ENCODE data around the gene ZNF784. TPM values are rescaled to one million over a fixed set of nuclear protein-coding genes. Genes with fewer than 3 reads are reported as not detected.

The ZNF784 gene
- total and polyA plus RNA-seq, 2 donors (not counting 3 experiments of a cell fraction or from before 2014, with no cell fraction given) = 4.9 TPM

DNA sequence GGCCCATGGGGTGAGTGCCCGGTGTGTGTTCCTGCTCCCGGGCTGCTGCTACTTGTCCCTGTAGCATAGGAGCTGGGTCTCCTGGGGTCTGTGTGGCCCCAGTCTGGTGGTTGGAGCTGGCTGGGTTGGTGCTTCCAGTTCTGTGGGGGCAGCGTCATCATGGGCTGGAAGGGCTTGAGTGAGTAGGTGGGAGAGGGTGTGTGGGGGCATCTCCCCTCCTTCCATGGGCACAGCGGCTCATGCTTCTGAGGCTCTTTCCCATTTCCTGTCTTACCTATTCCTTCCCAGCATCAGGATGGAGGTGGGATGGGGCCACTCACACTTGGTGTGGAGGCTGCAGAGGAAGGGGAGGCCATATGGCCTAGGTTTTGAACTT lies 42.6 kb upstream of the ZNF784 start:
- peaks cover 25 to 73% of the 10 kb centered on the region in 2 experiments for H3K36me3 ChIP-seq (ENCODE audit: control insufficient read depth in 2 of 2, extremely low read depth in 1 of 2, insufficient read depth in 2 of 2, low read length in 2 of 2)
- H3K9me1 ChIP-seq (replicated peaks; ENCODE audit: control insufficient read depth, extremely low read depth, insufficient read depth, low read length) = no peaks in the 10 kb centered on the region
- ChIA-PET CTCF (interaction anchor here (0.5 kb wide), 1 partner anchor 27 kb away, joined by 5 read pairs; no protein-coding TSS in a partner anchor), POLR2A (interaction anchor here (1.5 kb wide), 1 partner anchor 12 kb away, joined by 3 read pairs; the partner anchor contains the start of gene U2AF2)
- H2AFZ ChIP-seq (ENCODE audit: low read depth, low read length) = no peak overlapping the region
- no peaks in the 10 kb centered on the region for H3K27me3 ChIP-seq (ENCODE audit: control insufficient read depth in 2 of 2, insufficient read depth in 2 of 2, low read length in 2 of 2)
- no peak for DNase-seq (ENCODE audit: low read depth, low spot score)
- no peak for FAIRE-seq
- no peak overlapping the region for H3K4me2 ChIP-seq (ENCODE audit: insufficient read depth, low read length)
- H3K27ac ChIP-seq (ENCODE audit: insufficient read depth, low read depth, low read length) = no peak overlapping the region
- TF ChIP-seq GATA2 (IDR thresholded peaks at IDR 0.05; ENCODE audit: insufficient read depth, insufficient read length, low read depth, low read length) (no peak), POLR2A (IDR thresholded peaks at IDR 0.05; ENCODE audit: low read depth, low read length) (no peak), CTCF (IDR thresholded peaks at IDR 0.05; ENCODE audit: extremely low read depth in 1 of 2, insufficient read depth in 1 of 2, low read depth in 1 of 2, low read length in 2 of 2) (no peak)
- TF ChIP-seq, protein P1, sequence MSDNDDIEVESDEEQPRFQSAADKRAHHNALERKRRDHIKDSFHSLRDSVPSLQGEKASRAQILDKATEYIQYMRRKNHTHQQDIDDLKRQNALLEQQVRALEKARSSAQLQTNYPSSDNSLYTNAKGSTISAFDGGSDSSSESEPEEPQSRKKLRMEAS (IDR thresholded peaks at IDR 0.05; ENCODE audit: insufficient read depth, insufficient read length) = no peak
- peaks cover under 1% of the 10 kb centered on the region for H4K20me1 ChIP-seq (replicated peaks; ENCODE audit: control insufficient read depth, extremely low read depth, insufficient read depth, low read length)
- no peaks in the 10 kb centered on the region for H3K4me1 ChIP-seq (ENCODE audit: control insufficient read depth, extremely low read depth, insufficient read depth, low read length)
- BruUV-seq (replicated peaks) = no TSS peak
- H3K9me3 ChIP-seq (replicated peaks; ENCODE audit: control insufficient read depth, insufficient read depth, low read length) = no peaks in the 10 kb centered on the region
- no peak overlapping the region for H3K4me3 ChIP-seq (replicated peaks in 1 of 3; ENCODE audit: insufficient read depth in 1 of 3, low read depth in 1 of 3, low read length in 3 of 3)
- intact Hi-C loops (cut with micrococcal nuclease) = no loop called here
- dilution Hi-C loops (cut with MboI; ENCODE audit: extremely low pct_ligation_motif_present, low sequenced_read_pairs) = no loop called here
- H3K9ac ChIP-seq (replicated peaks; ENCODE audit: extremely low read depth, insufficient read depth, low read length) = no peak overlapping the region
- H3K79me2 ChIP-seq (ENCODE audit: control insufficient read depth, insufficient read depth, low read length) = peaks cover 90% of the 10 kb centered on the region

GRCh38 chr19:55666343-55667005 lies 42.1 kb upstream of the ZNF784 start:
- Histone ChIP-seq H2AFZ (ENCODE audit: low read depth, low read length) (no peak overlapping the region), H3K4me1 (ENCODE audit: control insufficient read depth, extremely low read depth, insufficient read depth, low read length) (no peaks in the 10 kb centered on the region), H3K27ac (ENCODE audit: insufficient read depth, low read depth, low read length) (no peak overlapping the region), H3K9me1 (replicated peaks; ENCODE audit: control insufficient read depth, extremely low read depth, insufficient read depth, low read length) (no peaks in the 10 kb centered on the region), H4K20me1 (replicated peaks; ENCODE audit: control insufficient read depth, extremely low read depth, insufficient read depth, low read length) (no peaks in the 10 kb centered on the region), H3K9ac (replicated peaks; ENCODE audit: extremely low read depth, insufficient read depth, low read length) (no peak overlapping the region), H3K27me3 (ENCODE audit: control insufficient read depth in 2 of 2, insufficient read depth in 2 of 2, low read length in 2 of 2) (no peaks in the 10 kb centered on the region), H3K79me2 (ENCODE audit: control insufficient read depth, insufficient read depth, low read length) (peaks cover 92% of the 10 kb centered on the region), H3K4me3 (replicated peaks in 1 of 3; ENCODE audit: insufficient read depth in 1 of 3, low read depth in 1 of 3, low read length in 3 of 3) (no peak overlapping the region), H3K4me2 (ENCODE audit: insufficient read depth, low read length) (no peak overlapping the region), H3K36me3 (ENCODE audit: control insufficient read depth in 2 of 2, extremely low read depth in 1 of 2, insufficient read depth in 2 of 2, low read length in 2 of 2) (peaks cover 27 to 76% of the 10 kb centered on the region in 2 experiments), H3K9me3 (replicated peaks; ENCODE audit: control insufficient read depth, insufficient read depth, low read length) (no peaks in the 10 kb centered on the region)
- ChIA-PET POLR2A (interaction anchor here (1.5 kb wide), 1 partner anchor 12 kb away, joined by 3 read pairs; the partner anchor contains the start of gene U2AF2), CTCF (interaction anchor here (0.5 to 0.9 kb wide), 2 partner anchors 12 to 27 kb away, joined by 3 to 5 read pairs; partner anchors contain the start of gene U2AF2)
- intact Hi-C loops (cut with micrococcal nuclease) = no loop called here
- BruUV-seq (replicated peaks) = no TSS peak
- DNase-seq (ENCODE audit: low read depth, low spot score) (no peak), FAIRE-seq (no peak)
- no peak for TF ChIP-seq POLR2A (IDR thresholded peaks at IDR 0.05; ENCODE audit: low read depth, low read length)
- no peak for TF ChIP-seq EZH2 (IDR thresholded peaks at IDR 0.05; ENCODE audit: borderline replicate concordance, low read depth, low read length, severe bottlenecking)
- no peak for TF ChIP-seq FOS (IDR thresholded peaks at IDR 0.05; ENCODE audit: borderline replicate concordance, insufficient read depth, low read length)
- no peak for TF ChIP-seq JUN (IDR thresholded peaks at IDR 0.05; ENCODE audit: borderline replicate concordance, insufficient read depth, insufficient read length, low read depth)
- TF ChIP-seq MYC (IDR thresholded peaks at IDR 0.05; ENCODE audit: low read depth, low read length) = no peak
- TF ChIP-seq POLR2AphosphoS5 (IDR thresholded peaks at IDR 0.05; ENCODE audit: insufficient read depth, low read depth, low read length) = no peak
- TF ChIP-seq, protein P1 (IDR thresholded peaks at IDR 0.05; ENCODE audit: insufficient read depth, insufficient read length) = no peak
- no peak for TF ChIP-seq GATA2 (IDR thresholded peaks at IDR 0.05; ENCODE audit: insufficient read depth, insufficient read length, low read depth, low read length)
- TF ChIP-seq CTCF (IDR thresholded peaks at IDR 0.05; ENCODE audit: extremely low read depth in 1 of 2, insufficient read depth in 1 of 2, low read depth in 1 of 2, low read length in 2 of 2) = no peak
- dilution Hi-C loops (cut with MboI; ENCODE audit: extremely low pct_ligation_motif_present, low sequenced_read_pairs) = no loop called here

Measured in endothelial cell of umbilical vein (primary cell).